Hepatocyte (in vitro differentiated cells): ENCODE measurements around the gene IRF4.

Experiments used
- CTCF ChIP-seq: fragments of 200-600 bp; sonication (generic); IDR thresholded peaks from 2 replicates; pipeline ENCODE4 v1.5.1; 2016; ENCODE audit warnings: antibody characterized with exemption, mild to moderate bottlenecking; ENCODE audit not compliant: poor library complexity
- EZH2 ChIP-seq: fragments of 200-600 bp; sonication (generic); IDR thresholded peaks from 2 replicates; pipeline ENCODE4 v1.6.1; 2016; ENCODE audit warnings: antibody characterized with exemption, mild to moderate bottlenecking, borderline replicate concordance

- no peak for TF ChIP-seq CTCF
- no peak for TF ChIP-seq EZH2
Measured at GRCh38 chr6:382883-383810, 8.4 kb upstream of the IRF4 start.
